ENCODE measurements around the gene IL12RB2.

The IL12RB2 gene

GRCh38 chr1:67371681-67372080 lies 64.0 kb downstream of the IL12RB2 start:
- TF ChIP-seq CTCF (IDR thresholded peaks at IDR 0.05) = no peak

GRCh38 chr1:67372136-67372535 lies 64.5 kb downstream of the IL12RB2 start:
- TF ChIP-seq CTCF (IDR thresholded peaks at IDR 0.05) = no peak

- no peak for TF ChIP-seq CTCF (IDR thresholded peaks at IDR 0.05)
Measured at GRCh38 chr1:67372898-67373297, 65.2 kb downstream of the IL12RB2 start.

- no peak for TF ChIP-seq CTCF (IDR thresholded peaks at IDR 0.05)
Measured at GRCh38 chr1:67376381-67376780, 68.7 kb downstream of the IL12RB2 start.

- no peak for TF ChIP-seq CTCF (IDR thresholded peaks at IDR 0.05)
Measured at GRCh38 chr1:67377253-67377652, 69.6 kb downstream of the IL12RB2 start.

GRCh38 chr1:67381154-67381553 lies 73.5 kb downstream of the IL12RB2 start:
- no peak for TF ChIP-seq CTCF (IDR thresholded peaks at IDR 0.05)

GRCh38 chr1:67382292-67382691 lies 74.6 kb downstream of the IL12RB2 start:
- TF ChIP-seq CTCF (IDR thresholded peaks at IDR 0.05) = no peak

- no peak for TF ChIP-seq CTCF (IDR thresholded peaks at IDR 0.05)
Measured at GRCh38 chr1:67383999-67384638, 76.4 kb downstream of the IL12RB2 start.

All from LNCAP (cell line).